Muscle of leg (tissue), 11 donors: ENCODE results near the gene PAOX. TPM values are rescaled to one million over a fixed set of nuclear protein-coding genes. Genes with fewer than 3 reads are reported as not detected.

Experiments used
- DNase-seq: peaks from one replicate; pipeline ENCODE4 v3.0.0; 2013
- H3K27ac ChIP-seq: one replicate; pipeline ENCODE4 v1.5.1; 2013; ENCODE audit warnings: mild to moderate bottlenecking, low read length, control low read depth
- H3K27me3 ChIP-seq: one replicate; pipeline ENCODE4 v1.6.1; 2013; ENCODE audit warnings: low read length; ENCODE audit not compliant: control insufficient read depth, insufficient read depth
- H3K36me3 ChIP-seq: one replicate; pipeline ENCODE4 v1.6.1; 2013; ENCODE audit warnings: low read length; ENCODE audit not compliant: control insufficient read depth, insufficient read depth
- H3K4me1 ChIP-seq: one replicate; pipeline ENCODE4 v1.6.1; 2013; ENCODE audit warnings: low read length; ENCODE audit not compliant: control insufficient read depth, insufficient read depth
- H3K4me3 ChIP-seq: one replicate; pipeline ENCODE4 v1.5.1; 2013; ENCODE audit warnings: low read length, control low read depth
- H3K9me3 ChIP-seq: replicated peaks from 2 replicates; pipeline ENCODE4 v1.6.1; 2013; ENCODE audit warnings: low read depth, low read length; ENCODE audit not compliant: control insufficient read depth
- WGBS: methylation state at CpG from one replicate; pipeline ENCODE4 v1.1.5; 2013; ENCODE audit warnings: missing lambda C conversion rate; ENCODE audit not compliant: insufficient coverage; 5-methylcytosine and 5-hydroxymethylcytosine counted together
- polyA plus RNA-seq, 8 donors: library from polyadenylated mRNA; unstranded; fragments of 120-200 nt; gene quantifications; one replicate each; pipeline versions ENCODE4 v1.2.1 to v1.2.3, GENCODE V29; 2013; ENCODE audit warnings: inconsistent platforms in 1 of 8, low replicate concordance in 1 of 8; ENCODE audit not compliant: insufficient read length in 8 of 8, insufficient read depth in 1 of 8
- total RNA-seq: library from RNA; stranded (reverse); fragments of 120-200 nt; gene quantifications from one replicate; pipeline ENCODE4 v1.2.4, GENCODE V29; 2013

The PAOX gene
- total and polyA plus RNA-seq, 9 donors, result 2.7 to 4.9 (median 3.6) TPM

DNA sequence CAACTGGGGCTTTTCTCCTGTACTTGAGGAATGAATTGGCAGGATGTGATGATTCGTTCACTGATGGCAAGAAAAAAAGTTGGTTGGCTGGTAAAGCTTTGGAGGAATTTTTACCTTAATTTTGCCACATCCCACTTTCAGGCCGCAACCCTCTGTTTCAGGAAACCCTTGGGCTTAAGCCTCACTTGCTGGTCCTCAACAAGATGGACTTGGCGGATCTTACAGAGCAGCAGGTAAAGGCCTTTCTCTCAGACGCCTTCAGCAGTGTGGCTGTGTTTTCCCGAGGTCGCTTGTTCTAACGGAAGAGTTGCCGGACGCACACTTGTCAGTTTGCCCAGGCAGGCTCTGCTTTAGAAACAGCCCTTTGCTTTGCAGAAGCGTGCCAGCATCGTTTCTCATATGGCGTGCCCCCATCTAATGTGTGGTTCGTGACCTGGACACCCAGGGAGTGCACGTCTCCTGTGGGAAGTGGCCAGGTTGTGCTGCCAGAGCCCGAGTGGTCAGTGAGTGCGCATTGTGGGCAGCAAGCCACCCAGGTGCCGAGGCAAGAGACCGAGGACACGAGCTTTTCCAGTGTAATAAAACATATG, 17.1 kb downstream of the PAOX start:
- WGBS, result 95% methylated on average over 13 of the region's 19 CpGs
- peaks cover 49% of the 10 kb centered on the region for H3K36me3 ChIP-seq
- H3K4me3 ChIP-seq, result no peak overlapping the region
- no peaks in the 10 kb centered on the region for H3K27me3 ChIP-seq
- no peaks in the 10 kb centered on the region for H3K9me3 ChIP-seq
- peaks cover 8% of the 10 kb centered on the region for H3K4me1 ChIP-seq
- no peak for DNase-seq
- H3K27ac ChIP-seq, result no peak overlapping the region

DNA sequence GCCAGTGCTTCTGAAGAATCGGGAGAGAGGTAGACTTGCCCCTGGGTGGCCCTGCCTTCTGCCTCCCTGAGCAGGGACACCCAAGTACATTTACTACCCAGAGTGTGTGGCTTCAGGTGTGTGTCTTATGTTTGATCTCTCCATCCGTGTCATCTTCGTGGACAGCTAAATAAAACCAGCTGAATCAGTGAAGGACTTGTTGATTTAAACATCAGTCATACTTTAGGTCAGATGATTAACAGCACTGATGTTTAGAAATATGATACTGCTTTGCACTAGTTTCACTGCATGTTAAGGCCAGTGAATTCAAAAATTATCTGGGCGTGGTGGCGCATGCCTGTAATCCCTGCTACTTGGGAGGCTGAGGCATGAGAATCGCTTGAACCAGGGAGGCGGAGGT, 18.9 kb downstream of the PAOX start:
- DNase-seq, result no peak
- H3K9me3 ChIP-seq, result no peaks in the 10 kb centered on the region
- H3K4me1 ChIP-seq, result peaks cover 8% of the 10 kb centered on the region
- no peak overlapping the region for H3K4me3 ChIP-seq
- H3K27me3 ChIP-seq, result no peaks in the 10 kb centered on the region
- 98% methylated on average over 4 of the region's 7 CpGs for WGBS
- no peak overlapping the region for H3K27ac ChIP-seq
- H3K36me3 ChIP-seq, result peaks cover 60% of the 10 kb centered on the region

DNA sequence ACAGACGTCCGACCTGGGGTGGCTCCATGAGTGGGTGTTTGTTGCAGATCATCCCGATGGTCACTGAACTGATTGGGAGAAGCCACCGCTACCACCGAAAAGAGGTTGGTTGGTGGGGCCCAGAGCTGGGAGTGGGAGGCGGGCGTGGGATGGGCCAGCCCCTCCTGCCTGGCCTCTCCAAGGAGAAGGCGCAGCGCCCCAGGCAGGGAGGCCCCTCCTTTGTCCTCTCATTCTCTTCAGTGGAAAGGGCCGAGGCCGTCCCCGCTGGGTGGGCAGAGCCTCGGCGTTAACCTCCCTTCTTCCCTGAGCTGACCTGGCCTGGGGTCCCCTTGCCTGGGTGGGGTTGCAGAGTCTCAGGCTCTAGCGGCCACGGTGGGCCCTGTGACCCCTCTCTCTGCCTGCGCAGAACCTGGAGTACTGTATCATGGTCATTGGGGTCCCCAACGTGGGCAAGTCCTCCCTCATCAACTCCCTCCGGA, 20.1 kb downstream of the PAOX start:
- Histone ChIP-seq H3K27me3 (no peaks in the 10 kb centered on the region), H3K4me3 (no peak overlapping the region), H3K27ac (no peak overlapping the region), H3K4me1 (peaks cover 8% of the 10 kb centered on the region), H3K9me3 (no peaks in the 10 kb centered on the region), H3K36me3 (peaks cover 68% of the 10 kb centered on the region)
- no peak for DNase-seq
- 98% methylated on average over 18 of the region's 19 CpGs for WGBS

DNA sequence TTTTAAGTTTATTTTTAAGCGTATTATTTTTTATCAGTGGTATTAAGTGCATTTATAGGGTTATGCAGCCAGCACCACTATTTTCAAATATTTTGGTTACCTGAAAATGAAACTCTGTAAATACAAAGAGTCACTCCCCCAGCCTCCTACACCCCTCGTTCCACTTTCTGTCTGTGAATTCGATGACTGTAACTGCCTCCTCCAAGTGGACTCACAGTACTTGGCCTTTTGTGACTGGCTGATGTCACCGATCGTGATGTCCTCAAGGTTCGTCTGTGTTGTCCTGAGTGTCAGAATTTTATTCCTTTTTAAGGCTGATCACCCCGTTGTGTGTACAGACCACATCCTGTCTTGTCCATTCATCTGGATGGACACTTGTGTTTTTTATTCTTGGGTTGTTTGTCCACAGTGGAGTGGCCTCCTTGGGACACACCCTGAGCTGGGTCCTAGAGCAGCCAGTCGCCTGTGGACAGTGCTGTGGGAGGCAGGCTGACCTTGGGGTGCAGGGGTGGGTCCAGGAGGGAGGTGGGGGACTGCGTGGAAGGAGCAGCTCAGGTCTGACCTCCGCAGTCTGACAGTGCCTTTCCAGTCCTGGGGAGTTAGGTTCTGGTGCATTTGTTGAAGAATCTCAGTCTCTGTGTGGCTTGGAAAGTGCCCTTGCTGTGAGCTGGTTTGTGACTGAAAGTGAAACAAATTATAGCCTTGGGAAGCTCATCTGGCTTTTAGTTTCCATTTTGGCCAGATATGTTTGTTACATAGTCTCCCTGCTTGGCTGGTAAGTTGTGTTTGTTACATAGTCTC, 21.8 kb downstream of the PAOX start:
- Histone ChIP-seq H3K4me1 (no peaks in the 10 kb centered on the region), H3K36me3 (peaks cover 77% of the 10 kb centered on the region), H3K4me3 (no peak overlapping the region), H3K9me3 (no peaks in the 10 kb centered on the region), H3K27ac (no peak overlapping the region), H3K27me3 (no peaks in the 10 kb centered on the region)
- 95% methylated on average over 9 of the region's 10 CpGs for WGBS
- no peak for DNase-seq

DNA sequence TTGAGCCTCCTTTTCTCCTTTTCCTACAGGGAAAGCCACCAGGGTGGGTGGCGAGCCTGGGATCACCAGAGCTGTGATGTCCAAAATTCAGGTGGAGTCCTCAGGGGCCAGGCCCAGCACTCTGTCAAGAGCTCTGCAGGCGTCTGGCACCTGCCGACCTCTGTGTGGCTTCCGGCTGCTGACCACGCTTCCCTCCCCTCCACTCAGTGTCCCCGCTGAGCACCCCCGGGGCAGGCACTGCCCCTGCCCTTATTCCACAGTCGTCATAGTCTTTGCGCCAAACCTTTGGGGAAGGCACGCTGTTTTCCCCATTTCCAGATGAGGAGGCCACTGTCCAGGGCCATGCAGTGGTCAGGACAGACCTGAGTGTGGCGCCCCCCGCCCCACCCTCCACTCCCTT, 22.4 kb downstream of the PAOX start:
- H3K27ac ChIP-seq, result no peak overlapping the region
- WGBS, result 91% methylated on average over 10 of the region's 12 CpGs
- H3K4me3 ChIP-seq, result no peak overlapping the region
- no peaks in the 10 kb centered on the region for H3K4me1 ChIP-seq
- H3K9me3 ChIP-seq, result no peaks in the 10 kb centered on the region
- H3K36me3 ChIP-seq, result peaks cover 72% of the 10 kb centered on the region
- no peaks in the 10 kb centered on the region for H3K27me3 ChIP-seq
- no peak for DNase-seq

DNA sequence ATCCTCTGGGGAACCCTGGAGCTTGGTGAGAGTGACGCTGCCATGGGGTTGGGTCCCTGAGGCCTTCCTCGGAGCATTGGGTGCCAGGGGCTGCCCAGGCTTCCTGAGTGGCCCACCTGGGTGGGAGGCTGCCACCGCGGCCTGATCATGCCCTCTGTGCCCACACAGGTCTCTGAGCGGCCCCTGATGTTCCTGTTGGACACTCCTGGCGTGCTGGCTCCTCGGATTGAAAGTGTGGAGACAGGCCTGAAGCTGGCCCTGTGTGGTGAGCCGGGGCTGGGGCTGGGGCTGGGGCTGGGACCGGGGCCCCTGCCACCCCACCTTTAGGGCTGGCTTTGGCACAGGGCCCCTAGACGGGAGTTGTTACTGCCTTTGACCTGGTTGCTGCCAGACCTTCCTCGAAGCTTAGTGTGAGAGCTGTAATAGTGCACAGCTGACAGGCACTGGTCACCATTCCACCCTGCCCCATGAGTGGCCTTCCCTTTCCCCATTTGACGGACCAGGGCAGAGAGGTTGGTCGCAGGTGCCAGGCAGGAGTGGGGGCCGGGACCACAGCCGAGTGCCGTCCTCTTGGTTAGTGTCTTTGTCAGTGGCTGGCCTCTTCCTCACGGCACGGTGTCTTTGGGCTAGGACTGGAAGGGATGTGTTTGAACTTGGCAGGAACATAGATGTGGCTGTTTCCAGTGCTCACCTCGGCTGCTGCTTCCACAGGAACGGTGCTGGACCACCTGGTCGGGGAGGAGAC, 23.1 kb downstream of the PAOX start:
- no peak for DNase-seq
- H3K36me3 ChIP-seq, result peaks cover 70% of the 10 kb centered on the region
- 98% methylated on average over 10 of the region's 21 CpGs for WGBS
- peaks cover 3% of the 10 kb centered on the region for H3K9me3 ChIP-seq
- H3K27ac ChIP-seq, result no peak overlapping the region
- no peak overlapping the region for H3K4me3 ChIP-seq
- H3K27me3 ChIP-seq, result no peaks in the 10 kb centered on the region
- H3K4me1 ChIP-seq, result no peaks in the 10 kb centered on the region

DNA sequence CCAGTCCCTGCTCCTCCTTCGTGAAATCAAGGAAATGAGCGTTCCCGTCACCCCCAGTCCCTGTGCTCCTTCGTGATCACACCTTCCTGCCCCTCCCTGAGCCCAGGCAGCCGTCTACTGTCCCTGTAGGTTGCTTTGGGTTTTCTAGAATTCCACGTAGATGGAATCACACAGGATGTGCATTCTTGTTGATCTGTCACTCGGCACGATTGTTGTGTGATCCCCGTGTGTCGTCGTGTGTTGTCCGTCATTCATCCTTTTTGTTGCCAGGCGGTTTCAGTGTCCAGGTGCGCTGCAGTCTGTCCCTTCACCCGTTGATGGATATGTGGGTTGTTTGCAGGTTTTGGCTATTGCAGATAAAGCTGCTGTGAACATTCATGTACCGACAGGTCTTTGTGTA, 24.3 kb downstream of the PAOX start:
- Histone ChIP-seq H3K4me1 (no peaks in the 10 kb centered on the region), H3K4me3 (no peak overlapping the region), H3K27me3 (no peaks in the 10 kb centered on the region), H3K9me3 (peaks cover 4% of the 10 kb centered on the region), H3K27ac (no peak overlapping the region), H3K36me3 (peaks cover 67% of the 10 kb centered on the region)
- DNase-seq, result no peak
- 91% methylated on average over 12 of the region's 16 CpGs for WGBS

DNA sequence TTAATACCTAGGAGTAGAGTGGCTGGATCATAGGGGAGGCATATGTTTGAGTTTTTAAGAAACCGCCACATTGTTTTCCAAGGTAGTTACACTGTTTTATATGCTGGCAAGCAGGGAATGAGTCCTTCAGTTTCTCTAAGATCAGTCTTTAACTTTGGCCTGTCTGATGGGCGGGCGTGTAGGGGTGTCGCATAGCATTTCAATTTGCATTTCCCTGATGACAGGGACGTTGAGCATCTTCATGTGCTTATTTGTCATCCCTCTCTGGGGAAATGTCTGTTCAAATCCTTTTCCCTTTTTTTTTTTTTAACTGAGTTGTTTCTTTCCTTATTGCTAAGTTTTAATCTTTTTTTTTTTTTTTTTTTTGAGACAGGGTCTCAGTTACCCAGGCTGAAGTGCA, 24.7 kb downstream of the PAOX start:
- no peak overlapping the region for H3K27ac ChIP-seq
- no peaks in the 10 kb centered on the region for H3K27me3 ChIP-seq
- no peaks in the 10 kb centered on the region for H3K4me1 ChIP-seq
- no peak overlapping the region for H3K4me3 ChIP-seq
- H3K9me3 ChIP-seq, result peaks cover 6% of the 10 kb centered on the region
- H3K36me3 ChIP-seq, result peaks cover 67% of the 10 kb centered on the region
- WGBS, result 100% methylated on average over 1 of the region's 5 CpGs
- no peak for DNase-seq

DNA sequence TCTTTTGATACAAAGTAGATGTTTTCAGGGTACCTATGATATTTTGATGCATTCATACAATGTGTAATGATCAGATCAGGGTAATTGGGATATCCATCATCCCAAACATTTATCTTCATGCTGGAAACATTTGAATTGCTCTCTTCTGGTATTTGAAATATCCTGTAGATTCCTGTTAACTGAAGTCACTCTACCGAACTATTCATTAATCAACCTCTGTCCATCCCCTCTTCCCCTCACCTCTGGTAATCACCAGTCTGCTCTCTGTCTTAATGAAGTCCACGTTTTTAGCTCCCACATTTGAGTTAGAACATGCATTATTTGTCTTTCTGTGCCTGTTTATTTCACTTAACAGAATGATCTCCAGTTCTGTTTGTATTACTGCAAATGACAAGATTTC, 26.2 kb downstream of the PAOX start:
- H3K9me3 ChIP-seq, result peaks cover 17% of the 10 kb centered on the region
- WGBS, result no CpG with 5 or more reads among the region's 2 CpGs
- no peak for DNase-seq
- H3K27me3 ChIP-seq, result no peaks in the 10 kb centered on the region
- no peaks in the 10 kb centered on the region for H3K4me1 ChIP-seq
- H3K36me3 ChIP-seq, result peaks cover 64% of the 10 kb centered on the region
- no peak overlapping the region for H3K4me3 ChIP-seq
- H3K27ac ChIP-seq, result no peak overlapping the region

DNA sequence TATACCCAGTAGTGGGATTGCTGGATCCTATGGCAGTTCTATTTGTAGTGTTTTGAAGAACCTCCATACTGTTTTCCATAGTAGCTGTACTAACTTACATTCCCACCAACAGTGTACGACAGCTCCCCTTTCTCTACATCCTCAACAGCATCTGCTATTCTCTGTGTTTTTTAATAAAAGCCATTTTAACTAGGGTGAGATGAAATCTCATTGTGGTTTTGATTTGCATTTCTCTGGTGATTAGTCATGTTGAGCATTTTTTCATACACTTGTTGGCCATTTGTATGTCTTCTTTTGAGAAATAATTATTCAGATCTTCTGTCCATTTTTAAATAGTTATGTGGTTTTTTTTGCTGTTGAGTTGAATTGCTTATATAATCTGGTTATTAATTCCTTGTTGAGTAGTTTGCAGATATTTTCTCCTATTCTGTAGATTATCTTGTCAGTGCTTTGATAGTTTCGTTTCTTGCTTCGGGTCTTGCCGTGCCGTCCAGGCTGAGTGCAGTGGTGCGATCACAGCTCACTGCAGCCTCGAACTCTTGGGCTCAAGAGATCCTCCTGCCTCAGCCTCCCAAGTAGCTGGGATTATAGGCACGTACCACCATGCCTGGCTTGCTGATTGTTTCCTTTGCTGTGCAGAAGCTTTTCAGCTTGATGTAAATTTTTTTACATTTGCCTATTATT, 26.9 kb downstream of the PAOX start:
- Histone ChIP-seq H3K36me3 (peaks cover 63% of the 10 kb centered on the region), H3K27me3 (no peaks in the 10 kb centered on the region), H3K4me1 (no peaks in the 10 kb centered on the region), H3K4me3 (no peak overlapping the region), H3K27ac (no peak overlapping the region), H3K9me3 (peaks cover 22% of the 10 kb centered on the region)
- 94% methylated on average over 6 of the region's 8 CpGs for WGBS
- DNase-seq, result no peak
